Measurements from ENCODE around the gene LRP1-AS.

DNA sequence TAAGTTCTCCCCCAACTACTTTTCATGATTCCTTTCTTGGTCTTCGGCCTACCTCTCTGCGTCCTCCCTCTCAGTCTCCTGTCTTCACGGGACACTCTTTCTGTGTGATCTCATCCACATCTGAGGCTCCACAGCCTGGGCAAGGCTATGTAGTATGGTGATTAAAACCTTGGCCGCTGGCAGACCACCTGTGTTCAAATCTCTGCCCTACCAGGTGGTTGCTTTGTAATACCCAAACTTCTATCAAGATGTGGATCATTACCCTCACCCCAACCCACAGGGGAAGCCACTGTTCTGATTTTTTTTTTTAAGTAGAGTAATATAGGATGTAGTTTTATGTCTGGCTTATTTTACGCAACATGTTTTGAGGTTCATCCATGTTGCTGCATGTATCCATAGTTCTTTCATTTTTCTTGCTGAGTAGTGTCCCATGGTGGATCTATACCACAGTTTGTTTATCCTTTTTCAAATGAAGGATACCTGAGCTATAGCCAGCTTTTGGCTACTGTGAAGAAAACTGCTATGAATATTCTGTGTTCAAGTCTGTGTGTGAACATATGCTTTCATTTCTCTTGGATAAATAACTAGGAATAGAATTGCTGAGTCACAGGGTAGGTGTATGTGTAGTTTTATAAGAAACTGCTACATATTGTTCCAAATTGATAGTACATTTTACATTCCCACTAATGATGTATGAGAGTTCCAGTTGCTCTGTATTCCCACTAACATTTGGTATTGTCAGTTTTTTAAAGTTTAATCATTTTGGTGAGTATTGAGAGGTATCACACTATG is 27.9 kb downstream of the LRP1-AS start:
- TF ChIP-seq, protein P1, sequence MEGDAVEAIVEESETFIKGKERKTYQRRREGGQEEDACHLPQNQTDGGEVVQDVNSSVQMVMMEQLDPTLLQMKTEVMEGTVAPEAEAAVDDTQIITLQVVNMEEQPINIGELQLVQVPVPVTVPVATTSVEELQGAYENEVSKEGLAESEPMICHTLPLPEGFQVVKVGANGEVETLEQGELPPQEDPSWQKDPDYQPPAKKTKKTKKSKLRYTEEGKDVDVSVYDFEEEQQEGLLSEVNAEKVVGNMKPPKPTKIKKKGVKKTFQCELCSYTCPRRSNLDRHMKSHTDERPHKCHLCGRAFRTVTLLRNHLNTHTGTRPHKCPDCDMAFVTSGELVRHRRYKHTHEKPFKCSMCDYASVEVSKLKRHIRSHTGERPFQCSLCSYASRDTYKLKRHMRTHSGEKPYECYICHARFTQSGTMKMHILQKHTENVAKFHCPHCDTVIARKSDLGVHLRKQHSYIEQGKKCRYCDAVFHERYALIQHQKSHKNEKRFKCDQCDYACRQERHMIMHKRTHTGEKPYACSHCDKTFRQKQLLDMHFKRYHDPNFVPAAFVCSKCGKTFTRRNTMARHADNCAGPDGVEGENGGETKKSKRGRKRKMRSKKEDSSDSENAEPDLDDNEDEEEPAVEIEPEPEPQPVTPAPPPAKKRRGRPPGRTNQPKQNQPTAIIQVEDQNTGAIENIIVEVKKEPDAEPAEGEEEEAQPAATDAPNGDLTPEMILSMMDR (optimal IDR thresholded peaks at IDR 0.05 in 1 of 3, IDR thresholded peaks at IDR 0.05 in 1 of 3, conservative IDR thresholded peaks at IDR 0.05 in 1 of 3; ENCODE audit: extremely low read depth in 1 of 3, insufficient read depth in 2 of 3, low read length in 3 of 3): no peak
- no peak for TF ChIP-seq EZH2 (IDR thresholded peaks at IDR 0.05; ENCODE audit: low read length)

All from keratinocyte (primary cell).